Breast epithelium (tissue), 3 donors: ENCODE measurements around the gene RANBP17.

Experiments used
- CTCF ChIP-seq, 3 donors: fragments of 450-650 bp; IDR thresholded peaks; one replicate each; pipeline ENCODE4 v1.5.1; 2016 to 2017; ENCODE audit warnings: antibody characterized with exemption in 3 of 3, mild to moderate bottlenecking in 3 of 3, moderate library complexity in 3 of 3
- POLR2AphosphoS5 ChIP-seq, 3 donors: sonication (generic); formaldehyde crosslinking; IDR thresholded peaks; one replicate each; pipeline ENCODE4 v1.6.1; 2017; ENCODE audit warnings: antibody characterized with exemption in 3 of 3

- TF ChIP-seq CTCF (IDR thresholded peaks at IDR 0.05): no peak
- no peak for TF ChIP-seq POLR2AphosphoS5 (IDR thresholded peaks at IDR 0.05)
Measured at GRCh38 chr5:171268700-171269620, 407.1 kb downstream of the RANBP17 start.
